Spleen (tissue), 11 donors: ENCODE results near the gene MAPKBP1. TPM values are rescaled to one million over a fixed set of nuclear protein-coding genes. Genes with fewer than 3 reads are reported as not detected.

ENCODE experiments used
- DNase-seq: peaks from one replicate; pipeline ENCODE4 v3.0.0-alpha.2; 2020
- H3K27ac ChIP-seq, 8 donors: fragments of 200-600 bp; sonication (generic) in 7 of 8; 1 replicate in 4 of 8; 2 replicates in 4 of 8; pipeline versions ENCODE4 v1.5.0 to v1.8.0; 2016 to 2021; ENCODE audit warnings: inconsistent platforms in 4 of 8, mild to moderate bottlenecking in 4 of 8, moderate library complexity in 1 of 8
- H3K27me3 ChIP-seq, 7 donors: fragments of 200-600 bp; sonication (generic) in 6 of 7; replicated peaks in 1 of 7; 1 replicate in 4 of 7; 2 replicates in 3 of 7; pipeline versions ENCODE4 v1.5.0 to v1.8.0; 2016 to 2021; ENCODE audit warnings: inconsistent platforms in 3 of 7, mild to moderate bottlenecking in 1 of 7
- H3K36me3 ChIP-seq, 6 donors: fragments of 200-600 bp; sonication (generic) in 5 of 6; 1 replicate in 4 of 6; 2 replicates in 2 of 6; pipeline versions ENCODE4 v1.5.0 to v1.8.0; 2016 to 2021; ENCODE audit warnings: inconsistent platforms in 2 of 6
- H3K4me1 ChIP-seq, 6 donors: fragments of 200-600 bp; sonication (generic) in 5 of 6; 1 replicate in 3 of 6; 2 replicates in 3 of 6; pipeline versions ENCODE4 v1.5.0 to v1.8.0; 2016 to 2021; ENCODE audit warnings: inconsistent platforms in 3 of 6
- H3K4me3 ChIP-seq, 8 donors: fragments of 200-600 bp; sonication (generic) in 7 of 8; 1 replicate in 4 of 8; 2 replicates in 4 of 8; pipeline versions ENCODE4 v1.5.0 to v1.8.0; 2016 to 2021; ENCODE audit warnings: inconsistent platforms in 4 of 8, mild to moderate bottlenecking in 4 of 8, moderate library complexity in 2 of 8
- H3K9me3 ChIP-seq, 8 donors: fragments of 200-600 bp; sonication (generic) in 7 of 8; 1 replicate in 4 of 8; 2 replicates in 4 of 8; pipeline versions ENCODE4 v1.5.0 to v1.8.0; 2016 to 2021; ENCODE audit warnings: inconsistent platforms in 4 of 8
- POLR2A ChIP-seq, 3 donors: fragments of 450-650 bp; IDR thresholded peaks; one replicate each; pipeline ENCODE4 v1.5.1; 2017; ENCODE audit warnings: antibody characterized with exemption in 3 of 3, mild to moderate bottlenecking in 1 of 3
- POLR2AphosphoS5 ChIP-seq, 3 donors: sonication (generic); formaldehyde crosslinking; IDR thresholded peaks; one replicate each; pipeline ENCODE4 v1.5.1; 2017; ENCODE audit warnings: antibody characterized with exemption in 3 of 3
- WGBS, 5 donors: extraction: QIAGEN DNeasy Blood & Tissue Kit in 3 of 5; methylation state at CpG; one replicate each; pipeline versions ENCODE4 v1.1.5 to v1.1.7; 2013 to 2018; 5-methylcytosine and 5-hydroxymethylcytosine counted together
- intact Hi-C: fragments of 100-400 bp; cut with DNase I; formaldehyde crosslinking; loops from one replicate; pipeline ENCODE4 v1.15.0; 2023; ENCODE audit warnings: low total_unique reads
- polyA plus RNA-seq, 3 donors: library from polyadenylated mRNA; stranded (reverse); fragments of 200-250 nt; gene quantifications; one replicate each; pipeline ENCODE4 v1.2.1, GENCODE V29; 2013
- total RNA-seq, 7 donors: library from RNA; depleted of rRNA in 3 of 7; stranded (reverse); fragments of >200 nt in 3 of 7; fragmentation: NEBNext Ultra II Directional in 4 of 7; extraction: Animal tissue kit (Norgen Biotek cat#: 25700) in 4 of 7; gene quantifications; one replicate each; pipeline versions ENCODE4 v1.1.0 to v1.2.1, GENCODE V29; 2016 to 2021
- TF ChIP-seq, protein P1 (sequence below), 11 experiments: fragments of 200-600 bp in 7 of 11; fragments of 450-650 bp in 4 of 11; sonication (generic) in 4 of 11; IDR thresholded peaks in 8 of 11; conservative IDR thresholded peaks in 3 of 11; 1 replicate in 7 of 11; 2 replicates in 4 of 11; pipeline versions ENCODE4 v1.4.0 to v1.8.0; 2016 to 2021; ENCODE audit warnings: antibody characterized with exemption in 11 of 11, inconsistent platforms in 4 of 11, mild to moderate bottlenecking in 1 of 11
- donor health status: healthy with polysubstance abuse.
- donor health status: DM: no; HTN: no; CAD: no; lungs with moderate emphysema.
- donor health status: DM: no; HTN: no; CAD: no.
- donor health status: Bipolar disorder and iron deficiency.
- donor health status: healthy.
- donor health status: DM: no; HTN: no; CAD: no.
- donor health status: DM: yes; HTN: yes; CAD: no.

MAPKBP1 gene
- total and polyA plus RNA-seq, 10 donors = 2.4 to 44.5 (median 26.0) TPM

DNA sequence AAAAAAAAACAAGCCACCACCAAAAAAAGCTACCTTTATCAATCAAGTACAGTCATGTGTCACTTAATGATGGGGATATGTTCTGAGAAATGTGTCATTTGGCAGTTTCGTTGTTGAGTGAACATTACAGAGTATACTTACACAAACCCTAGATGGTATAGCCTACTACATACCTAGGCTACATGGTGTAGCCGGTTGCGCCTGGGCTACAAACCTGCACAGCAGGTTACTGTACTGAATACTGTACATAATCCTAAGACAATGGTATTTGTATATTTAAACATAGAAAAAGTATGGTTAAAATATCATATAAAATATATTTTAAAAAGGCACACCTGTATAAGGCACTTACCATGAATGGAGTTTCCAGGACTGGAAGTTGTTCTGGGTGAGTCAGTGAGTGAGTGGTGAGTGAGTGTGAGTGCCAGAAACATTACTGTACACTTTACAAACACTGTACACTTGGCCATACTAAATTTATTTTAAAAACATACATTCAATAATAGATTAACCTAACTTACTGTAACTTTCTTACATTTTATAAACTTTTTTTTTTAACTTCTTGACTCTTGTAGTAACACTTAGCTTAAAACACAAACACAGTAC lies 27.7 kb downstream of the MAPKBP1 start:
- peaks cover 0 to 9% (median 6%) of the 10 kb centered on the region in 6 donors for H3K4me1 ChIP-seq
- intact Hi-C loops = no loop called here
- H3K27me3 ChIP-seq = no peaks in the 10 kb centered on the region
- no peak overlapping the region for H3K4me3 ChIP-seq
- DNase-seq = no peak
- 95 to 100% (median 97%) methylated on average over 3 of the region's 3 CpGs for WGBS, 5 donors
- peaks cover 0 to 53% (median 19%) of the 10 kb centered on the region in 6 donors for H3K36me3 ChIP-seq
- H3K9me3 ChIP-seq = no peaks in the 10 kb centered on the region
- no peak for TF ChIP-seq POLR2AphosphoS5 (IDR thresholded peaks at IDR 0.05)
- TF ChIP-seq, protein P1, sequence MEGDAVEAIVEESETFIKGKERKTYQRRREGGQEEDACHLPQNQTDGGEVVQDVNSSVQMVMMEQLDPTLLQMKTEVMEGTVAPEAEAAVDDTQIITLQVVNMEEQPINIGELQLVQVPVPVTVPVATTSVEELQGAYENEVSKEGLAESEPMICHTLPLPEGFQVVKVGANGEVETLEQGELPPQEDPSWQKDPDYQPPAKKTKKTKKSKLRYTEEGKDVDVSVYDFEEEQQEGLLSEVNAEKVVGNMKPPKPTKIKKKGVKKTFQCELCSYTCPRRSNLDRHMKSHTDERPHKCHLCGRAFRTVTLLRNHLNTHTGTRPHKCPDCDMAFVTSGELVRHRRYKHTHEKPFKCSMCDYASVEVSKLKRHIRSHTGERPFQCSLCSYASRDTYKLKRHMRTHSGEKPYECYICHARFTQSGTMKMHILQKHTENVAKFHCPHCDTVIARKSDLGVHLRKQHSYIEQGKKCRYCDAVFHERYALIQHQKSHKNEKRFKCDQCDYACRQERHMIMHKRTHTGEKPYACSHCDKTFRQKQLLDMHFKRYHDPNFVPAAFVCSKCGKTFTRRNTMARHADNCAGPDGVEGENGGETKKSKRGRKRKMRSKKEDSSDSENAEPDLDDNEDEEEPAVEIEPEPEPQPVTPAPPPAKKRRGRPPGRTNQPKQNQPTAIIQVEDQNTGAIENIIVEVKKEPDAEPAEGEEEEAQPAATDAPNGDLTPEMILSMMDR (IDR thresholded peaks at IDR 0.05 in 8 of 11, conservative IDR thresholded peaks at IDR 0.05 in 3 of 11) = no peak
- TF ChIP-seq POLR2A (IDR thresholded peaks at IDR 0.05) = no peak
- no peak overlapping the region for H3K27ac ChIP-seq

DNA sequence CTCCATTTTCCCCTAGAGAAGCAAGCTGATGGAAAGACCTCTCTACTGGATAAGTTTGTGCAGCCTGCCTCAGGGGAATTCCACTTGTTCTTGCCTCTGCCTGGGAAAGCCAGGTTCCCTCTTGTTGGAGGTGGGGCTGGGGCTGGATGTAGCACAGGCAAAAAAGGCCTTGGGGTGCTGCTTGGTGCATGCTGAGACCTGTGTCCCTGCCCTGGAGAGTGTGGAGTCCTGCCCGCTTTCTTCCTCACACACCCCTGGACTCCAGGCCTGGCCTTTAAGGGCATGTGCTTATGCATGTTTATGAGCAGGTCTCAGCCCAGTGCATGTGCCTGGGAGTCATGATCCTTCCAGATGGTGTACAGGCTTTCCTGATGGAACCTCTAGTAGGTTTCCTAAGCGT lies 30.1 kb downstream of the MAPKBP1 start:
- Histone ChIP-seq H3K9me3 (no peaks in the 10 kb centered on the region), H3K4me3 (no peak overlapping the region), H3K27me3 (no peaks in the 10 kb centered on the region), H3K27ac (no peak overlapping the region), H3K4me1 (peaks cover 0 to 4% (median 0%) of the 10 kb centered on the region in 6 donors), H3K36me3 (peaks cover 0 to 57% (median 19%) of the 10 kb centered on the region in 6 donors)
- TF ChIP-seq POLR2AphosphoS5 (IDR thresholded peaks at IDR 0.05) (no peak), POLR2A (IDR thresholded peaks at IDR 0.05) (no peak)
- TF ChIP-seq, protein P1 (IDR thresholded peaks at IDR 0.05 in 8 of 11, conservative IDR thresholded peaks at IDR 0.05 in 3 of 11) = no peak
- no peak for DNase-seq
- WGBS, 5 donors = 82 to 100% (median 96%) methylated on average over 2 of the region's 2 CpGs
- intact Hi-C loops = no loop called here

DNA sequence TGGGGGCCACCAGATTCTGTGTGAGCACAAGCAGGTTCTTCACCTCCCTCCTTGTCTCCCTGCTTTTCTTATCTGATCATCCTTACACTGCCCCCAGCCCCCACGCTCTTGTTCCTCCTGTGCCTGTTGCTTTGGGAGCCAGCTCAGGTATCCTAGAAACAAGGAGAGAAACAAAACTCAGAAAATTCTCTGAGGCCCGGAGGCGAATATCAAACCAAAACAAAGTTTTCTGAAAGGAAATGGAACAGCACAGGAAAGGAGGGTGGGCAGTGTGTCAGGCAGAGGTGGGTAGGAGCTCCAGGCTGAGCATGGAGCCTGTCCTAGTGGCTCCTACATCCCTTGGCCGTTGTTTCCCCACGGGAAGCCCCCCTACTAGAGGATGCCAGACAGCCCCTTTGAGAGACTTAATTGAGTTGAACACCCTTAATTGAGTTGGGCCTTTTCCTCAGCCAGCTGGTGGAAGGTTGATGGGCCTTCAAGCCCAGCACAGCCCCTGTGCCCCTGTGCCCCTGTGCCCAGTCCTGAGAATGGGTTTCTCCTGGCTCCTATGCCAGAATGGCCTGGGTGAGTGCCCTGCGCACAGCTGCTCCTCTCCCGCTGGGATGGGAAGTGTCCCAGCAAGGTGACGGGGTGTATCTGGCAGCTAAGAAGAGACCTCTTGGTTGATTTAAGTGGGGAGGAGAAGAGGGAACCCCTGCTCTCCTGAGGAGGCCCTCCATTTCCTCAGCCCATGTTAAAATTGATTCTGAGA lies 30.8 kb downstream of the MAPKBP1 start:
- Histone ChIP-seq H3K36me3 (peaks cover 0 to 50% (median 18%) of the 10 kb centered on the region in 6 donors), H3K9me3 (no peaks in the 10 kb centered on the region), H3K4me1 (peaks cover 0 to 11% (median 0%) of the 10 kb centered on the region in 6 donors), H3K27me3 (no peaks in the 10 kb centered on the region), H3K4me3 (no peak overlapping the region), H3K27ac (no peak overlapping the region)
- WGBS, 5 donors = 62 to 75% (median 64%) methylated on average over 8 of the region's 8 CpGs
- no peak for TF ChIP-seq POLR2A (IDR thresholded peaks at IDR 0.05)
- no peak for TF ChIP-seq POLR2AphosphoS5 (IDR thresholded peaks at IDR 0.05)
- TF ChIP-seq, protein P1 (IDR thresholded peaks at IDR 0.05 in 8 of 11, conservative IDR thresholded peaks at IDR 0.05 in 3 of 11) = no peak
- DNase-seq = no peak
- intact Hi-C loops = no loop called here

DNA sequence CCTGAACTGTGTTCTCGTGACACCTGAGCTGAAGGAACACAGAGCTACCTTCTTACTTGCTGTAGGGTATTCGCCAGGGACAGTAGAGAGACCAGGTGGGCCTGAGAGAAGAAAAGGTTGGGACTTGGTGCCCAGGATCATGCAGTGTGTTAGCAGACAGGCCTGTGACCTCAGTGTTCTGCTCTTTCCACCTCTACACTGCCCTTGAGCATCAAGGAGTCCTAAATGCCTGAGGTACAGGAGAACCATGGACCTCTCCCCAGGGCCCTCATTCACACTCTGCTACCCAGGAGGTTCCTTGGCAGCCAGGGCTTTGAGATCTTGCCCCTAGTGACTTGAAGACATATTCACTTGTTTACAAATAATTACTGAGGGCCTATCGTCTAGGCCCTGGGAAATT lies 31.4 kb downstream of the MAPKBP1 start:
- H3K27me3 ChIP-seq = no peaks in the 10 kb centered on the region
- H3K4me3 ChIP-seq = no peak overlapping the region
- DNase-seq = no peak
- H3K27ac ChIP-seq = no peak overlapping the region
- H3K4me1 ChIP-seq = peaks cover 0 to 14% (median 0%) of the 10 kb centered on the region in 6 donors
- H3K36me3 ChIP-seq = peaks cover 0 to 43% (median 12%) of the 10 kb centered on the region in 6 donors
- H3K9me3 ChIP-seq = no peaks in the 10 kb centered on the region
- 76 to 96% (median 90%) methylated on average over 2 to 3 of the region's 3 CpGs for WGBS, 5 donors
- intact Hi-C loops = no loop called here
- TF ChIP-seq POLR2AphosphoS5 (IDR thresholded peaks at IDR 0.05) (no peak), POLR2A (IDR thresholded peaks at IDR 0.05) (no peak)
- TF ChIP-seq, protein P1 (IDR thresholded peaks at IDR 0.05 in 8 of 11, conservative IDR thresholded peaks at IDR 0.05 in 3 of 11) = no peak
